Myocyte (in vitro differentiated cells): ENCODE measurements around the gene PLVAP. TPM values are rescaled to one million over a fixed set of nuclear protein-coding genes. Genes with fewer than 3 reads are reported as not detected.

Experiments used
- DNase-seq: peaks from one replicate; pipeline ENCODE4 v3.0.0-alpha.2; 2012; ENCODE audit warnings: low read depth
- total RNA-seq: library from RNA; depleted of rRNA; stranded (reverse); fragments of >200 nt; gene quantifications from 2 replicates; pipeline ENCODE4 v1.2.3, GENCODE V29; 2014

The PLVAP gene
- total RNA-seq, 1 donor from 2014 or later = 0.43 TPM

DNA sequence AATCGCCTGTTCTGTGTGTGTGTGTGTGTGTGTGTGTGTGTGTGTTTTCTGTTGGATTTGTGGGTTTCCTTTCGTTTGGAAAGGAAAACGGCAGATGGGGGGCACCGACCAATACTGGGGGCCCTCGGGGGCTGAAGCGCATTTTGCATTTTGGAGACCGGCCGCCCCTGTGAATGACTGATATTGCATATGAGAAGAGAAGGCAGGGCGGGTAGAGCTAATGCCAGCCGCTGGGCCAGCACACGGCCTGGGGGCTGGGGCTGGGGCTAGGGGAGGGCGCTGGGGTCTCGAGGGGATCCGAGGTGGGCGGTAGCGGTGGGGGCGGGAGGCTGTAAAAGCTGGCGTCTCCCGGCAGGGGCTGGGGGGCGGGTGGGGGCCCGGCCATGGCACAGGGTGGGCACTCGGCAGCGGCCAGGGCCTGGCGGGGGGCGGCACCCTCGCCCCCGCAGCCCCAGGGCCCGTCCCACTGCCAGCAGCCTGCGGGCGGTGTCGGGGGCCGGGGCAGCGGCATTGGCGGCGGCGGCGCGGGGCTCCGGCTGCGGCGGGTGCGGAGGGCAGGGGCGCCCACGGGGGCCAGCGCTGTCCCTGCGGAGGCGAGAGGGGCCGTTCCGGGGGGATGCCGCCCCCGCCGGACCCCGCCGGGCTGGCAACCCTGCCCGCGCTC is 53.7 kb downstream of the PLVAP start:
- DNase-seq = no peak

DNA sequence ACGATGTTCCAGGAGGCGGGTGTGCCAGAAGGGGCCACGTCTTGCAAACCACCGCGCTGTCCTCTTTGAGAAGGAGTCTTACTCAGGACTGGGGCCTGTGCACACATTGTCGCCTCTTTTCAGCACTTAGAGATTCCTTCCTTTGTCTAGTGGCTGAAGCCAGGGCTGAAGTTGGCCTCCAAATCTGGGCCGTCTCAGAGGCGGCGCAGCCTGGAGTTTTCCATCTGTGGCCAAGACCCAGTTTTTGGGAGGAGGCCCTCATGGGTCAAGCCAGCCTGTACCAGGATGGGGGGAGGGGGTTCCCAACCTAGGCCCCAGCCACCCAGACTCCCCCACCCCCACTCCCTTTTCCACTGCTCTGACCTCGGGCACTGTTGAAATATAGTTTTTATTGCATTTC is 54.3 kb downstream of the PLVAP start:
- no peak for DNase-seq

DNA sequence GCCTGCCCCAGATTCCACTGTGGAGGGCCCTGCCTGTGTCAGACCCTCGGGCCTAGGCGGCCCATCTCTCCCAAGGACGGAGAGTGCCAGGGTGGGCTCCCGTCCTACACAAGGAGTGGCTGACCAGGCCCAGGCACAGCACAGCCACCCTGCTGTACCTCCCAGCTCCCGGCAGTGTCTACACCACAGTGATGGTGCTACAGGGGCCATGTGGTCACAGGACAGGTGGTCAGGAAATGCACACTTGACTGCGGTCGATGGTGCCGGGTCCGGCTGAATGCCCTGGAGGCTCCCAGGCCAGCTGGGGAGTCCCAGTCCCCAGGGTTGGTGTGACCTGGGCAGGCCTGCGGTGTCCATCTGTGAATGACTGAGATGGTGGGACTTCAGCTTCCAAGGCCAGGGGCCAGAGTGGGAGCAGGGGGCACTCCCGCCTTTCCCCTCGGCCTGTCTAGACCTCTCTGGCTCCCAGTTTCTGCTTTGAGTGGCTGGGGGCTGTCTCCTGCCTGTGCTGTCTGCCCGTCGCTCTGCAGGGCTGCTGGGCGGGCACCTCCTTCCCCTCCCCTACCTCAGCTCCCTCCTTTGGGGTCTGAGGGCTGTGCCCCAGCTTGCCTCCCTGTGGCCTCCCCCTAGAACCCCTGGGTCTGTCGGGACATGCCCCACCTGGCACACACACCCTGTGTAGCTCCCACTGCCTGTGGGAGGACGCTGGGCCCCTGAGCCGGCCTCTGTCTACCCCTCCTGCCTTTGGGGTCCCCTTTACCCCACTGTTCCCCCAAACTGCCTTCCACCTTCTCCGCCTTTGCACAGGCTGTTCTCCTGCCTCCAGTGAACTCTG is 55.3 kb downstream of the PLVAP start:
- DNase-seq = no peak

DNA sequence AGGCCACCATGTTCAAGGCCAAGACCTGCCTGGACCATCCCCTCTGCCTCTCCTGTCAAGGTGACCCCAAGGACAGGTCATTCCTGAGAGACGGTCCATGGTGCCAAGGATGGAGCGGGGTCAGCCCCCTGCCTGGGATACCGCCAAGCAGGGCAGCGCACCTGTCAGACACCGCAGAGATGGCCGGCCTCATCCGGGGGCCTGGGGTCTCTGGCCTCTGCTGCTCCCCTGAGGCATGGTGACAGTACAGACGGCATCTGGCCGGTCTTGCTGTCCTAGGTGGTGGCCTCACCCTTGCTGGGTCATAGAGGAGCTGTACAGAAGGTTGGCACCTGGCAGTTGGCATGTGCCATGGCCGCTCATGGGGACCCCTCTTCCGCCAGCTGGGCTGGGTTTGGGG is 56.7 kb downstream of the PLVAP start:
- DNase-seq = no peak

DNA sequence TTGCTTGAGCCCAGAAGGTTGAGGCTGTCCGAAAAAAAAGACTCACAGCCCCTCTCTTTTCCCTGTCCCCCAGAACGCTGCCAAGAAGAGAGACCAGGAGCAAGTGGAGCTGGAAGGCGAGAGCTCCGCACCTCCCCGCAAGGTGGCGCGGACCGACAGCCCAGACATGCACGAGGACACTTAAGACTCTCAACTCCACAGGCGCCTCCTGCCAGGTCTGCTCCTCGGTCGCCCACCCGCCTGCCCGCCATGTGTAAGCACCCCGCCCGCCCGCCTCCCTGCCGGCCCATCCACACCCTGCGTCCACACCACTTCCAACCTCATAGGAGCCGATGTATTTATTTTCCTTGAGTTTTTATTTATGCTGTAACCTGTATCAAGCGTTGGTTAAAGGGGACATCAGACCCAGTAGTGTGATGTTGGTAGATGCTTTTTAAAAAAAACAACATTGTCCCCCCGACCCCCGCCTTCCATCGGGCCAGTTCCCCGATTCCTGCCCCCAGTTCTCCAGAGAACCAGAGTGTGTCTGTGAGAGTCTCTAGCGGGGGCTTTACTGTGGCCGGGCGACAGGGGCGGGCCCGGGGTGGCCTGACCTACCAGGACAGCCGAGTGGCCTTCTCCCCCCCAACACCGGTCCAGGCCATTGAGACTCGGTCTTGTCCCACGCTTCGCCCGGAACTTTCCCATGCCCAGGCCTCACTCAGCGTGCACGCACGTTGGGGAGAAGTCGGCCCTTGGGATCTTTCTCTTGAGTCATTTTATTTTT is 57.5 kb downstream of the PLVAP start:
- no peak for DNase-seq

DNA sequence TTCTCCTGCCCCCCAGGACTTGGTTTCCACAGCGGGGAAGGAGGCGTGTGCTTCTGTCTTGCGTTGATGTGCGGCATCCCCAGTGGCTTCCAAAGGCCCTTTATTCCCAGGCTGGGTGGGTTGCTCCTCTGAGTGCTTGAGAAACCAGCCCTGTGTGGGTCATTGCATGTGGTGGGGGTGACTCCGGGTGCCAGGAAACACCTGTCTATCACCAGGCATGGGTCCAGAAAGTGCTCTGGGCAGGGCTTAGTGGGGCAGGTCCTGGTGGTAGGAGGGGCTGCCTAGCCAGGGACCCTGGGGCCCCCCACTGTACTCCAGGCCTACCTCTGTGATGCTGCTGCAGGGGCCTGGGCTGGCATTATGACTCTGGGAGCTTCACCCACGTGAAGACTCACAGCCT is 58.2 kb downstream of the PLVAP start:
- no peak for DNase-seq

DNA sequence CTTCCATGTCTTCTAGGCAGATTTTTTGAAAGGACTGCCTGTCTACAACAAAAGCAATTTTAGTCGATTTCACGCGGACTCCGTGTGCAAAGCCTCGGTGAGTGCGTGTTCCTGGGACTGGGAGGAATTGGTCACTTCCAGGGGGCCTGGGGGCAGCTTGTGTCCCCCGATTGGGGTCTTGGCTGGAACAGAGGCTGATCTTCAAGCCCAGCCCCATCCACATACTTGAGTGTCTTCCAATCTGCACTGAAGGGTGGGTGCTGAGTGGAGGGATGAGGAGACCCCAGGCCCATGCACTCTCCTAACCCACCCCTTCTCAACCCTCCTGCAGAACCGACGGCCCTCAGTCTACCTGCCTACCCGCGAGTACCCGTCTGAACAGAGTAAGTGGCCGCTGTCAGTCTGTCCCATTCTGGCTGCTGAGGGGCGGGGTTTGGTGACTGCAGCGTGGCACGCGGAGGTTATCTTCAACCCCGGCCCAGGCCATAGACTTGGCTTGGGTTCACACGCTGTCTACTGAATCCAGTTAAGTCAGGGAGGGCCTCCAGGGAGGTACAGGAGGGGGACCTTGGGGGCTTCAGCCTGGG is 63.0 kb downstream of the PLVAP start:
- DNase-seq = no peak

DNA sequence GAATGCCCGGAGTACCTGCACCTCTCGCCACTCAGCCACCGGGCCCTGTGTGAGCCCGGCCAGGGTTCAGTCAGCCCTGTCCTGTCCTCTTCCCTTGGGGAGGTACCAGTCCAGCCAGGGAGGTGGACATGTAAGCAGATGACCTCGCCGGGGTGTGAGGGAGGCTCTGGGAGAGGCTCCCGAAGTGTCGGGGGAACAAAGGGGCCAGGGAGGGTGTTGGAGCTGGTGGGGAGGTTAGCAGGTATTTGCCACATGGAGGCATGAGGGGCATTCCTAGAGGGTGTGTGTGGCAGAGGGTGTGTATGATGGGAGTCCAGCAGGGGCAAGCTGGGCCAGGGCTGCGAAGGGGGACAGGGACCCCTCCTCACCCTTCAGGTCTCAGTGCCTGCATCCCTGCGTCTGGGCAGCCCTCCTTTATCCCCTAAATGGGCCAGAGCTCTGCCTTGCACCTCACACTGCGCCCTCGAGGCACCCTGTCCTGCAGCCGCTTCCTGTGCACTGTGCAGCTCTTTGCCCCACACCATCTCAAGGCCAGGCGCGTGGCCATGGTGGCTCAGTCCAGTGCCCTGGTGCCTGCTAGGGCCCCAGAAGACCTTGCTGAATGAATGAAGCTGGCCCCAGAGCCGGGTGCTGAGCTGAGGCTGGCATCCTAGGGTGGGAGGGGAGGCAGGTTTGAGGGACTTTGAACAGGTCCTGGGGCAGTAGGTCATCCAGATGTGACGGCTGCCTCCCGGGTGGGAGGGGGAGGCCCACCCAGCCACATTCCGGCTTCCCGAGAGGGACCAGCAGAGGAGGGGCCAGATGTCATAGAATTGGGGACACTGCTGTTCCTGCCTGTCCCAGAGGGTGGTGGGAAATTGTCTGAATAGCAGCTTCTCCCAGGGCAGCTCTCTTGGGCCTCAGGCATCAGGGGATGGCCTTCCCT is 64.7 kb downstream of the PLVAP start:
- DNase-seq = no peak

DNA sequence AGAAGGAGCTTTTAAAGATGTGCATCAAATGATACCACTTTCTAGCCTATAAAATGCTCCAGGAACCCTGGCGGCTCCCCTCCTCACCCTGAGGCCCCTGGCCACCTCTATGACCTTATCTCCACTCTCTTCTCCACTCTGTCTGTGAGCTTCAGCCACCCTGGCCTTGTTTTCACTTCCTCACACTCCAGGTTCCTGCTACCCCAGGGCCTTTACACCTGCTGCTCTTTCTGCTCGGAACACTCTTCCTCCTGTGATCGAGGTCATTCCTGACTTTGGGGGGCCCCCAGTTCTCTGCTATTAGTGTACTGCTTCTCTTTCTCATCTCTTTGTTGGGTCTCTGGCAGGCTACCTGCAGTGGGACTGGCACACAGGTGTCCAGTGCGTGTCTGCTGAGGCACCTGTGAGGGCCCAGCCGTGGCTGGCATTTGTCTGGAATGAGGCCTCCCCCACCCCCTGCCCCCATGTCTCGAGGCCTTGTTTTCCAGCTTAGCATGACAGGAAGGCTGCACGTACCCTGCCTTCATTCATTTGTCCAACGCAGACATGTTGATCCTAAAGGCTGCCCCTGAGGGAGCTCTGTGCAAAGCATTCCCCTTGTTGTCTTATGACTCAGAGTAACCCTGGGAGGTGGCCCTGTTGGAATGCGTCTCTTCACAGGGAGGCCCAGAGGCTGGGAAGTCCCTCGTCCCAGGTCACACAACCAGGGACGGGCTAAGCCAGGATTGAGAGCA is 65.5 kb downstream of the PLVAP start:
- DNase-seq = peak; percentile 48

DNA sequence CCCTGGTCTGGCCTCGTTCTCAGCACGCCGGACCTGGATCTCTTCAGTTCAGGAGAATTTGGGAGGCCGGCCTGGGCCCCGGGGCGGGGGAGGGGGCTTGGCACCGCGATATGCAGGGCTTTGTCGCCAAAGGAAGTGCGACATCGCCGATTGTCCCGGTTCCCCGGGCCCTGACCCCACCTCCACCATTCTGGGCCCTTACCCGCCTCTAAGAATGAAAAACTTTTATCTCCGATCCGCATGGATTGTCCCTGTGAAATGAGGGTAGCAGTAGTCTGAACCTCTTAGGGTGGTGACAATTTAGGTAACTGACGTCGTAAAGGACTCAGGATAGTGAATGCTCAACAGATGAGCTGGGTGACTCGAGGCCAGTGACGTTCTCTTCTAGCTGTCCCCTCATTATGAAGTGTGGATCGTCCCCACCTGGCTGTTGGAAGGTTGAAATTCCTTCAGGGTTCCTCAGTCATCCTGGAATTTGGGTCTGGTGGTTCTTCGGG is 67.1 kb downstream of the PLVAP start:
- DNase-seq = no peak

DNA sequence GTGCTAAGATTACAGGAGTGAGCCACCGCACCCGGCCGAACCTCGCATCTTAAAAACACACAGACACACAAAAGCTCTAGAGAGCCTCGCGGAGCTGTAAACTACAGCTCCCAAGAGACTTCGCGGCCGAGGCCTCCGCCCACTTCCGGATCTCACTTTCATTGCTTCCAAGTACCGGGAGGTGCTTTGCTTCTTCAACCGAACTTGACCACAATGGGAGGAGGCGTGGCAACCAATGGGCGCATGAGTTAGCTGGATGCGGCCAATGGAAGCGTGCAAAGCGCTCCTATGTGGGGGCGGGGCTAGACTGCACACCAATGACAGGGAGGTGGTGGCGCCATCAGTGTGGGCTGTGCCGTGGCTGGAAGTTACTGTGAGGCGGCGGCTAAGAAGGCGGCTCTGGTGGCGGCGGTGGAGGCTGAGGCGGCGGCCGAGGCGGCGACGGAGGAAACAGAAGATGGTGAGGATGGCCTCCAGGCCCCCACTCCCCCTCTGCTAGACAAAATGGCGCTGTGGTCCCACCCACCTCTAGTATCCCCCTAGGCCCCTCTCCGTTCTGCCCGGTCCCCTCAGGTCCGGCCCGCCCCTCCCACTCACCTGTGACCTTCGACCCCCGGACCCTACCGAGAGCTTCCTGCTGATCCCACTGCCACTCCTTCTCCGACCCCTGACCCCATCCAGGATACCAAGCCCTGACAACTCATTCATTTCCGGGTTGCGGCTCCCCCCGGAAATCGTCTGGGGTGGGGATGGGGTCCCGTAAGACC is 67.8 kb downstream of the PLVAP start, which contains the start of gene DDA1:
Gene DDA1, plus strand, starts transcription at position 366 of the 767 bp plus-strand sequence. Its CDS starts 92 bp downstream, at position 458.
- DNase-seq = peak; percentile 100

DNA sequence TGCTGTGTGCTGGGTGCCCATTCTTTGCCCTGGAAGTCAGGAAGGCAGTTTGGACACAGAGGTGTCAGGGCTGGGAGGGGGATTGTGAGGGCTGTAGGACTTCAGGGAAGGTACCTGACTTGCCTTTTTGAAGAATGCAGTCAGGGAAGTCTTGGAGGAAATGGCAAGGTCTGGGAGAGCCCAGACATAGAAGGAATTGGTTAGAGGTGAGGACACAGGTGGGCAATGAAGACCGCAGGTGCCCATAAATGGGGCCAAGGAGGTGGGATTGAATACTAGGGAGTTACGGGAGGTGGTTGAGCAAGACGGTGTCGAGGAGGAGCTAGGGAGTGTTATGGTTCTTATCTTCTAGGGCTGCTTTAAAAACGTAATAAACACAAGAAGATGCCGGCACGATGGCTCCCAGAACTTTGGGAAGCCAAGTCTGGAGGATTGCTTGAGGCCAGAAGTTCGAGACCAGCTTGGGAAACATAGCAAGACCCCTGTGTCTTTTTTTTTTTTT is 69.2 kb downstream of the PLVAP start:
- DNase-seq = no peak

DNA sequence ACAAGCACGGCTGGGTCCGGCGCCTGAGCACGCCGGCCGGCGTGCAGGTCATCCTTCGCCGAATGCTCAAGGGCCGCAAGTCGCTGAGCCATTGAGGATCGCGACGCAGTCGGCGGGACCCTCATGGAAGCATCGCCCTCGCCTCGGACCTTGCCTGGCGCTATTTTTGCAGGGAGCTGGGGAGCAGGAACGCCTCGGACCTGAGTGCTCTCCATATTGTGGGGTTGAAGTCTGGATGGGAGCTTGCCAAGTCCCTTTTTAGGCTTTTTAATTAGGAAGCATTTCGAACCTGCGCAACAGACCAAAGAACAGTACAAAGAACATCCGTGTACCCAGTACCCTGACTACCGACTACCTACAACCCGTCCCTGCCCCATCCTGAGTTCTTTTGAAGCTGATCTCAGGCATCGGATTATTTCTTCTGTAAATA is 70.8 kb downstream of the PLVAP start:
- no peak for DNase-seq

DNA sequence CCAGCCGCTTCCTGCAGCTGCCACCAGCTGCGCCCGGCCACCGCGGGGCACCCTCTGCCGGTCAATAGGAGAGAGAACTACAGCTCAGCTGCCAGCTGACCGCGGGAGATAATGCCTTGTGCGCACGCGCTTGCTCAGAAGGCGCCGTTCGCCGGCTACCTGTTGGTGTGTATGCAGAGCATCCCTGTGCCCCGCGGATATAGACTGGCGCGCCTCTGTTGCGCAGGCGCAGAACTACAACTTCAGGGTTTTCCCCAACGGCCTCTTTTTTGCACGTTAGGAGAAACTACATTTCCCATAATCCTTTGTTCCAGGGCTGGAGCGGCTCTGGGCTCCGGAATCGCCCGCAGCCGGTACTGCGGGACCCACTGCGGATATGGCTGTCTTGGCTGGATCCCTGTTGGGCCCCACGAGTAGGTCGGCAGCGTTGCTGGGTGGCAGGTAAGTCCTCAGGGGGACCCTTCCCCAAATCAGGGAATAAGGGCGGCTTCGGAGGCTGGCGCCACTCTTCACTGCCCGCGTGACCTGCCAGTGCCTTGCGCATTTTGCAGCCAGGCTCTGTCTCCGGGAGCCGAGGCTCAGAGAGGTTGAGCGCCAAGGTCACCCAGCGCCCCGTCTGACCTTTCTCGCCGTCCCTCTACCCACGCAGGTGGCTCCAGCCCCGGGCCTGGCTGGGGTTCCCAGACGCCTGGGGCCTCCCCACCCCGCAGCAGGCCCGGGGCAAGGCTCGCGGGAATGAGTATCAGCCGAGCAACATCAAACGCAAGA is 71.4 kb downstream of the PLVAP start, which contains the start of gene MRPL34:
Gene MRPL34, plus strand, starts transcription at position 356 of the 768 bp plus-strand sequence. Its CDS starts 21 bp downstream, at position 377.
- peak; percentile 99 for DNase-seq

DNA sequence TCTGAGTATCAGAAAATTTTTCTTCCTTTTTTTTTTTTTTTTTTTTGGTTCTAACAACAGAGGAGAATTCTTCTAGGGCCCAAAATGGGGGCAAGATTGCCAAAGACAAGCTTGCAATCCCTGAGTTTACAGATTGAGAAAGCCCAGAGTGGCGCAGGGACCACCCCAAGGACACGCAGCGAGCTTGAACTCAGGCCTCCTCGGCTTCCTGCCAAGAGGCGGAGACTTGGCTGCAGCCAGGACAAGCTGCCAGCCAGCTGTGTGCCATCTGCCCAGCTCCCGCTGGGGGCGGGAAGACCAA is 72.0 kb downstream of the PLVAP start:
- no peak for DNase-seq

DNA sequence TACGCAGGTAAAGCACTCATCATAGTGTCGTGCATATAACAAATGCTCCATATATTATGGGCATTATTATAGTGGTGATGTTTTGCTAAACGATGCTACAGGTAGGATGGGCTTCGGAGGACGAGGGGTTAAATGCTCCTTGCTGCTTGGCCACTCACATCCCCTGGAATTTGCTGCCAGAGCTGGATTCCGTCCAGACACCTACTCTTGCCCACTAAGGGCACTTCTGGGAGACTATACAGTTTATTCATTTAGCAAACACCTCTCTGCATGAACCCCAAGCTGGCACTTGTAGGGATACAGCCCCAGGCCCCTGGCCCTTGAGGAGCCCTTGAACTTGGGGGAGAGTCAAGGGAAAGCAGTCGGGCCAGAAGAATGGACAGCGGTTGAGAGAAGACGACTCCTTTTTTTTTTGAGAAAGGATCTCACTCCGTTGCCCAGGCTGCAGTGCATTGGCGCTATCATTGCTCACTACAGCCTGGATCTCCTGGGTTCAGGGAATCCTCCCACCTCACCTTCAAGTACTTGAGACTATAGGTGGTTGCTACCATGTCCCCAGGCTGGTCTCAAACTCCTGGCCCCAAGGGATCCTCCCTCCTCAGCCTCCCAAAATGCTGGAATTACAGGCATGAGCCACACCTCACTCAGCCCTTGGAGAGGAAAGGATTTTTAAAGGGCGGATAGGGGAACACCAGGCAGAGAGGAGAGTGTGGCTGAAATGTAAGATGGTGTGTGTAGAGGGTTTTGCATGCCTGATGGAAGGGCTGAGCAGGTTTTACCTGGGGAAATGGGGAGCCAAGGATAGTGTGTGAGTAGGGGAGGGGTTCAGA is 72.5 kb downstream of the PLVAP start:
- DNase-seq = no peak

DNA sequence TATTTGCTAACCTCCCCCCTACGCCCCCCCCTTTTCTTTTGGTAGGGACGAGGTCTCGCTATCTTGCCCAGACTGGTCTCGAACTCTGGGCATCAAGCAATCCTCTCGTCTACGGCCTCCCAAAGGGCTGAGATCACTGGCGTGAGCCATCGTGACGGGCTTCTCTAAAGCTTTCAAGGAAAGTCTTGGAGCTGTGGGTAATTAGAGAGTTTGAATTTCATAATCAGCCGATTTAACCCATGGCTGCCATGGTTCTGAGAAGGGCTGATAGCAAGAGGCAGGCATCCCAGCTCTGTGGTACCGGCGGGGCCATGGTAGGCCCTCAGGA is 73.2 kb downstream of the PLVAP start:
- no peak for DNase-seq
